ENCODE results near the gene TLNRD1.

TLNRD1 gene

DNA sequence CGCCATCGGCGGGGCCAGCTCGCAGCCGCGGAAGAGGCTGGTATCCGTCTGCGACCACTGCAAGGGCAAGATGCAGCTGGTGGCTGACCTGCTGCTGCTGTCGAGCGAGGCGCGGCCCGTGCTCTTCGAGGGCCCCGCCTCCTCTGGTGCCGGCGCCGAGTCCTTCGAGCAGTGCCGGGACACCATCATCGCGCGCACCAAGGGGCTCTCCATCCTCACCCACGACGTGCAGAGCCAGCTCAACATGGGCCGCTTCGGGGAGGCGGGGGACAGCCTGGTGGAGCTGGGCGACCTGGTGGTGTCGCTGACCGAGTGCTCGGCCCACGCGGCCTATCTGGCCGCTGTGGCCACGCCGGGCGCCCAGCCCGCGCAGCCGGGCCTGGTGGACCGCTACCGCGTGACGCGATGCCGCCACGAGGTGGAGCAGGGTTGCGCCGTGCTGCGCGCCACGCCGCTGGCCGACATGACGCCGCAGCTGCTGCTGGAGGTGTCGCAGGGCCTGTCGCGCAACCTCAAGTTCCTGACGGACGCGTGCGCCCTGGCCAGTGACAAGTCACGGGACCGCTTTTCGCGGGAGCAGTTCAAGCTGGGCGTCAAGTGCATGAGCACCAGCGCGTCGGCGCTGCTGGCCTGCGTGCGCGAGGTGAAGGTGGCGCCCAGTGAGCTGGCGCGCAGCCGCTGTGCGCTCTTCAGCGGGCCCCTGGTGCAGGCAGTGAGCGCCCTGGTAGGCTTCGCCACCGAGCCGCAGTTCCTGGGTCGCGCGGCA is 1.8 kb downstream of the TLNRD1 start:
- DNase-seq: no peak

DNA sequence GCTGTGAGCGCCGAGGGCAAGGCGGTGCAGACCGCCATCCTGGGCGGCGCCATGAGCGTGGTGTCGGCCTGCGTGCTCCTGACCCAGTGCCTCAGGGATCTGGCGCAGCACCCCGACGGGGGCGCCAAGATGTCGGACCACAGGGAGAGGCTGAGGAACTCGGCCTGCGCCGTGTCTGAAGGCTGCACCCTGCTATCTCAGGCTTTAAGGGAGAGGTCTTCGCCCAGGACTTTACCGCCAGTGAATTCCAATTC is 2.3 kb downstream of the TLNRD1 start:
- DNase-seq: no peak

GRCh38 chr15:81006124-81006523 is 5.4 kb downstream of the TLNRD1 start:
- DNase-seq: no peak

- no peak for DNase-seq
These were observed 6.8 kb downstream of the TLNRD1 start for GRCh38 chr15:81007428-81008064.

- no peak for DNase-seq
These were observed 7.6 kb downstream of the TLNRD1 start for GRCh38 chr15:81008312-81008711.

GRCh38 chr15:81010086-81010485 is 9.4 kb downstream of the TLNRD1 start:
- no peak for DNase-seq

DNA sequence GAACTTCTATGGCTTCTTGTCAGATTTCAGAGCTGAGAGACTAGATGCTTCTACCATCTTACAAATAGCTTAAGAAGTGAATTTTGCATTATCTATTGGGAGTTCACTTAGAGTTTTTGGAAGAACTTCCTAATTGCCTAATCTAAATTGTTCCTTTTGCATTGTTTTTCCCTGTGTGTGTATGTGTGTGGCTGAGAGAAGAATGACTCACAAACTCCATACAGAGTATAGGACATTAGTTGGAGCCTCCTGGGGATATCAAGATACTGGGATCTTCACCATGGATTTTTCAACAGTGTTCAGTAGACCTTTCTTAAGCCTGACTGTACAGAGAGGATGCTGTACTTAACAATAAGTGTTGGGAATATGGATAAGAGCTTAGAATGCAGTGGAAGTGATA is 10.9 kb downstream of the TLNRD1 start:
- no peak for DNase-seq

DNA sequence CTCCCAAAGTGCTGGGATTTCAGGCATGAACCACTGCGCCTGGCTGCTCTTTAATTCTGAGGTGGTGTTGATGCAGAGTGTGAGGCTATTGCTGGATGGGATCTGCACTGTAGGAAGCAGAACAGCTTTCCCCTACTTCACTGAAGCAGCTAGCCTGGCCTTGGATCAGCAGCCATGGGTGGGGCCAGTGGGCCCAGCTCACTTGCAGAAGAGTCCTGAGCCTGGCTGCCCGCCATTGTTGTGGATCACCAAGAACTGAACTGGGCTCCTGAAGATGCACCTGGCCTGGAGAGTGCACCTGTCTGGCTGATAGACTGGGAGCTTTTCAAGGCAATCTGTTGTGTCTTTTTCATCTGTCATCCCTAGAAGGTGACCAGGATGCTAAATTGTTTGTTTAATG is 11.9 kb downstream of the TLNRD1 start:
- no peak for DNase-seq

- no peak for DNase-seq
These were observed 12.7 kb downstream of the TLNRD1 start for GRCh38 chr15:81013396-81013929.

- no peak for DNase-seq
These were observed 13.8 kb downstream of the TLNRD1 start for GRCh38 chr15:81014446-81015093.

- no peak for DNase-seq
These were observed 15.1 kb downstream of the TLNRD1 start for GRCh38 chr15:81015621-81016488.

DNA sequence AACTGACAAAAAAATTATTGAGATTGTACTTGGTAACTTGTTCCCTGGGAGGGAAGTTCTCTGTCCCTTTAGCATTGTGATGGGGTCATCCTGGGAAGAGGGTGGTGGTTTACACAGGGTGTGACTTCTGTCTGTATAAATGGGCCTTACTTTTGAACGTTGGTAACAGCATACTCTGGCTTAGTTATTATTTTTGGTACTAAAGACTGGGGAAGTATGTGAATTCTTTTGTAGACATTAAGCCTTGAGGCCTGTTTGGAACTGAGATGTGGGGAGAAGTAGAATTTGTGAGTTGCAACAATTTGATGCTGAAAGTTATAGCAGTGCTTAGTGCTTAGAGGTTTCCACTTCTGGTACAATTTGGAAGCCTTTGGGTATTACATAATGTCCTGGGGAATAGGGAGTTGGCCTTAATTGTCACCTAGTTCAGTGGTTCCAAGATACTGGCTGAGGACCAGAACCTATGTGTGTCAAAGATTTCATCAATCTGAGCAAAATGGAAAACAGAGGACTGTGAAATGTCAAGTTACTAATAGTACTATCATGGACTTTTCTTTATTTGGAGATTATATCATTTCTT is 15.9 kb downstream of the TLNRD1 start:
- no peak for DNase-seq

- no peak for DNase-seq
These were observed 17.5 kb downstream of the TLNRD1 start for GRCh38 chr15:81018197-81018596.

GRCh38 chr15:81021321-81021720 is 20.6 kb downstream of the TLNRD1 start:
- no peak for DNase-seq

- no peak for DNase-seq
These were observed 23.0 kb downstream of the TLNRD1 start for GRCh38 chr15:81023483-81024264.

- DNase-seq: no peak
These were observed 23.6 kb downstream of the TLNRD1 start for GRCh38 chr15:81024265-81024872.

DNA sequence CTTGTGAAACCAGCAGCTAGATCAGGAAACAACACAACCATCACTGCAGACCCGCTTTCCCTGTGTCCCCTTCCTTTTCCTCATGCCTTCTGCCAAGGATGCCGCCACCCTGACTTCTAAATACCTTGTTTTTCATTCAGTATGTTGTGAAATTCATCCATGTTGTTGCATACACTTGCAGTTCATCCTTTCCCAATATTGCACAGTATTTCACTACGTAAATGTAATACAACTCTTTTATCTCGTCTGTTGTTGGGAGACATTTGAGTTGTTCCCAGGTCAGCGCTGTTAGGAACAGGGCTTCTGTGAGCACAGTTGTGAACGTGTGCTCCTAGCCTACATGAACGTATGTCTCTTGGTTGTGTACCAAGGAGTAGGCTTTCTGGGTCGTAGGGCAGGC is 24.2 kb downstream of the TLNRD1 start:
- DNase-seq: no peak

DNA sequence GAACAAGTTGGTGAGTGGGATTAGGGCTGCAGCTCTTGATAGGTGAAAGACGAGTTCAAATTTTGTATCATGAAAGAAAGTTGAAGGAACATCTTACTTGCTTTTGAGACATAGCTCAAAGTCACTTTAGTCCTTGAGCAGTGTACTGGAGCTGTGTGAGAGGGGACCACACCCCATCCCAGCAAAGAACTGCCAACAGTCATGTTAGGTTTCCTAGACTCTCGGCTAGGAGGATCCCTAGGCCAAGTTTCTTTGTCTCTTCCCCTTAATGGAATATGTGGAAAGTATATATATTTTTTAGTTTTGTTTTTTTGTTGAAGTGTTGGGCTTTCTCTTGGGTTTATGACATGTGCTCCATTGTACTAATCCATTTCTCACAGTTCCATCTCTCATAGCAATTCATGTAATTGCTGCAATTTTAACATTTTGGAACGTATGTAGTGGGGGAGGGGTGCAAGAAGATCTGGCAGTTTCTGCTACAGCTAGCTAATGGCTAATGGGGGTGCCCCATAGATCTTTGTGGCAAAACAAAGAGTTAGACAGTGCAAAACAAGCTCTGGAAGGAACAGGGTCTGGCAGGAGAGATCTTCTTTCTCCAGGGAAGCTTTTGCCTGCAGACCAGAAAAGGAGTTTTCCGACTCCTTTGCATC is 25.1 kb downstream of the TLNRD1 start:
- no peak for DNase-seq

GRCh38 chr15:81026836-81027599 is 26.3 kb downstream of the TLNRD1 start:
- DNase-seq: no peak
